GM23338 (cell line): ENCODE measurements around the gene ENPP4. TPM values are rescaled to one million over a fixed set of nuclear protein-coding genes. Genes with fewer than 3 reads are reported as not detected.

Experiments
- ATAC-seq: fragments of 200-7000 bp; cut with Tn5 transposase; 3 replicates; pipeline ENCODE4 v1.9.1; 2020
- DNase-seq: peaks from one replicate; pipeline ENCODE4 v3.0.0-alpha.2; 2015; ENCODE audit warnings: low spot score
- H2AFZ ChIP-seq: fragments of 200-600 bp; sonication (generic); 2 replicates; pipeline ENCODE4 v1.8.0; 2016; ENCODE audit warnings: antibody characterized with exemption, mild to moderate bottlenecking, moderate library complexity
- H3F3A ChIP-seq: fragments of 200-600 bp; sonication (generic); replicated peaks from 2 replicates; pipeline ENCODE4 v1.8.0; 2017; ENCODE audit warnings: antibody characterized with exemption, mixed run types, low read depth
- H3K27ac ChIP-seq: fragments of 200-600 bp; sonication (generic); 2 replicates; pipeline ENCODE4 v1.6.1; 2016; ENCODE audit warnings: low read depth
- H3K27me3 ChIP-seq: fragments of 200-600 bp; sonication (generic); 2 replicates; pipeline ENCODE4 v1.8.0; 2016; ENCODE audit warnings: mild to moderate bottlenecking, mixed run types, moderate library complexity; ENCODE audit not compliant: insufficient read depth
- H3K36me3 ChIP-seq: fragments of 200-600 bp; sonication (generic); 2 replicates; pipeline ENCODE4 v1.8.0; 2016; ENCODE audit warnings: mild to moderate bottlenecking; ENCODE audit not compliant: insufficient read depth
- H3K4me1 ChIP-seq: fragments of 200-600 bp; sonication (generic); 2 replicates; pipeline ENCODE4 v1.8.0; 2016; ENCODE audit warnings: mild to moderate bottlenecking, moderate library complexity; ENCODE audit not compliant: insufficient read depth
- H3K4me2 ChIP-seq: fragments of 200-600 bp; sonication (generic); 2 replicates; pipeline ENCODE4 v1.7.1; 2017; ENCODE audit warnings: mixed run types
- H3K4me3 ChIP-seq: fragments of 200-600 bp; sonication (generic); 2 replicates; pipeline ENCODE4 v1.6.1; 2016; ENCODE audit warnings: mixed run types
- H3K79me2 ChIP-seq: fragments of 200-600 bp; sonication (generic); replicated peaks from 2 replicates; pipeline ENCODE4 v1.8.0; 2017; ENCODE audit warnings: mild to moderate bottlenecking; ENCODE audit not compliant: insufficient read depth
- H3K9me2 ChIP-seq: fragments of 200-600 bp; sonication (generic); 2 replicates; pipeline ENCODE4 v1.8.0; 2017; ENCODE audit not compliant: insufficient read depth
- H4K20me1 ChIP-seq: fragments of 200-600 bp; sonication (generic); replicated peaks from 2 replicates; pipeline ENCODE4 v1.8.0; 2017; ENCODE audit warnings: mild to moderate bottlenecking; ENCODE audit not compliant: insufficient read depth
- H3K27ac Mint-ChIP-seq: 2 replicates; pipeline ENCODE4 v1.8.0; 2020; ENCODE audit warnings: inconsistent platforms, mild to moderate bottlenecking, moderate library complexity, mixed read lengths
- H3K27me3 Mint-ChIP-seq: 3 replicates; pipeline ENCODE4 v1.8.0; 2022; ENCODE audit warnings: low read depth, mild to moderate bottlenecking, moderate library complexity, mixed read lengths, inconsistent platforms; ENCODE audit not compliant: insufficient read depth, poor library complexity
- H3K36me3 Mint-ChIP-seq: 3 replicates; pipeline ENCODE4 v1.8.0; 2021; ENCODE audit warnings: low read depth, mild to moderate bottlenecking, inconsistent platforms, moderate library complexity, mixed read lengths
- H3K4me1 Mint-ChIP-seq: 3 replicates; pipeline ENCODE4 v1.8.0; 2020; ENCODE audit warnings: mild to moderate bottlenecking, inconsistent platforms, mixed read lengths
- H3K4me3 Mint-ChIP-seq: 3 replicates; pipeline ENCODE4 v1.8.0; 2021; ENCODE audit warnings: moderate library complexity, mild to moderate bottlenecking, inconsistent platforms, mixed read lengths
- H3K9me3 Mint-ChIP-seq: 3 replicates; pipeline ENCODE4 v1.8.0; 2020; ENCODE audit warnings: moderate library complexity, mild to moderate bottlenecking, inconsistent platforms, mixed read lengths
- CREB1 ChIP-seq: fragments of 250-450 bp; sonication (Bioruptor Pico); IDR thresholded peaks from 2 replicates; pipeline ENCODE4 v1.5.0; 2020; ENCODE audit warnings: low read depth, mild to moderate bottlenecking, moderate library complexity
- JUNB ChIP-seq: IDR thresholded peaks from one replicate; pipeline ENCODE4 v1.6.1; 2016; ENCODE audit warnings: antibody characterized with exemption; ENCODE audit not compliant: unreplicated experiment
- REST ChIP-seq: IDR thresholded peaks from one replicate; pipeline ENCODE4 v1.6.1; 2018; ENCODE audit warnings: antibody characterized with exemption; ENCODE audit not compliant: unreplicated experiment
- ZNF331 ChIP-seq: fragments of 250-450 bp; sonication (Bioruptor Pico); IDR thresholded peaks from 2 replicates; pipeline ENCODE4 v1.5.0; 2020; ENCODE audit warnings: low read depth, mild to moderate bottlenecking, moderate library complexity
- ZNF462 ChIP-seq: fragments of 250-450 bp; sonication (Bioruptor Pico); IDR thresholded peaks from 2 replicates; pipeline ENCODE4 v1.5.0; 2020; ENCODE audit warnings: mild to moderate bottlenecking, moderate library complexity
- polyA plus RNA-seq: library from polyadenylated mRNA; unstranded; fragments of >200 nt; fragmentation: Nextera tagmentation; extraction: Ambion mirVana; gene quantifications from 2 replicates; pipeline ENCODE4 v1.2.1, GENCODE V29; 2016
- total RNA-seq: library from RNA; depleted of rRNA; stranded (reverse); fragments of >200 nt; shearing (Covaris generic); gene quantifications from 2 replicates; pipeline ENCODE4 v1.2.3, GENCODE V29; 2014

ENPP4 gene
- total and polyA plus RNA-seq, 2 experiments from 2014 or later: 2.2 to 4.4 TPM

- Mint-ChIP-seq H3K36me3 (no peaks in the 10 kb centered on the region), H3K27me3 (no peaks in the 10 kb centered on the region), H3K4me3 (no peak overlapping the region), H3K27ac (no peak overlapping the region), H3K9me3 (no peaks in the 10 kb centered on the region; the same call in 2 of the 3 replicates), H3K4me1 (peaks cover 3% of the 10 kb centered on the region; the same call in 2 of the 3 replicates)
- Histone ChIP-seq H3K4me1 (no peaks in the 10 kb centered on the region), H3K4me3 (no peak overlapping the region), H3K4me2 (no peak overlapping the region), H3K27me3 (no peaks in the 10 kb centered on the region), H3K9me2 (no peaks in the 10 kb centered on the region), H3K36me3 (no peaks in the 10 kb centered on the region), H3K79me2 (no peaks in the 10 kb centered on the region), H3K27ac (no peak overlapping the region), H4K20me1 (0 out of 2 replicates have a peak, but pooled peaks cover 3% of the 10 kb centered on the region), H3F3A (no peaks in the 10 kb centered on the region), H2AFZ (no peak overlapping the region)
- TF ChIP-seq ZNF462 (CRISPR knock-in tag) (no peak), JUNB (no peak), CREB1 (CRISPR knock-in tag) (no peak), REST (no peak), ZNF331 (CRISPR knock-in tag) (no peak)
- ATAC-seq (no peak), DNase-seq (no peak)
These were observed 7.0 kb downstream of the ENPP4 start for GRCh38 chr6:46136831-46137230.
